Gastroesophageal sphincter (tissue), 4 donors: ENCODE results near the gene SIGLEC6. TPM values are rescaled to one million over a fixed set of nuclear protein-coding genes. Genes with fewer than 3 reads are reported as not detected.

Experiments
- ATAC-seq: fragments of 150-250 bp; one replicate; pipeline ENCODE4 v1.9.1; 2016; ENCODE audit warnings: mild to moderate bottlenecking, moderate library complexity
- H3K27ac ChIP-seq, 4 donors: fragments of 200-600 bp; sonication (generic) in 3 of 4; 1 replicate in 3 of 4; 2 replicates in 1 of 4; pipeline ENCODE4 v1.5.1; 2016 to 2019
- H3K27me3 ChIP-seq: fragments of 200-600 bp; sonication (generic); one replicate; pipeline ENCODE4 v1.5.1; 2019
- H3K36me3 ChIP-seq, 2 donors: fragments of 200-600 bp; sonication (generic); one replicate each; pipeline ENCODE4 v1.5.1; 2019; ENCODE audit warnings: control low read depth in 1 of 2
- H3K4me1 ChIP-seq, 3 donors: fragments of 200-600 bp; sonication (generic); 1 replicate in 2 of 3; 2 replicates in 1 of 3; pipeline ENCODE4 v1.5.1; 2016 to 2019; ENCODE audit warnings: control low read depth in 2 of 3
- H3K4me3 ChIP-seq, 2 donors: fragments of 200-600 bp; sonication (generic); one replicate each; pipeline ENCODE4 v1.5.1; 2019; ENCODE audit warnings: mild to moderate bottlenecking in 1 of 2, moderate library complexity in 1 of 2
- H3K9me3 ChIP-seq, 3 donors: fragments of 200-600 bp; sonication (generic); one replicate each; pipeline ENCODE4 v1.5.1; 2017 to 2019; ENCODE audit warnings: control low read depth in 2 of 3
- EP300 ChIP-seq: sonication (generic); formaldehyde crosslinking; IDR thresholded peaks from one replicate; pipeline ENCODE4 v1.6.1; 2017; ENCODE audit warnings: antibody characterized with exemption, mild to moderate bottlenecking
- POLR2A ChIP-seq, 2 donors: fragments of 450-650 bp; IDR thresholded peaks; one replicate each; pipeline ENCODE4 v1.6.1; 2017; ENCODE audit warnings: antibody characterized with exemption in 2 of 2, mild to moderate bottlenecking in 2 of 2, moderate library complexity in 1 of 2
- POLR2AphosphoS5 ChIP-seq: sonication (generic); formaldehyde crosslinking; IDR thresholded peaks from one replicate; pipeline ENCODE4 v1.6.1; 2017; ENCODE audit warnings: antibody characterized with exemption
- WGBS, 2 donors: methylation state at CpG; one replicate each; pipeline ENCODE4 v1.1.5; 2018; ENCODE audit warnings: low coverage in 1 of 2; 5-methylcytosine and 5-hydroxymethylcytosine counted together
- total RNA-seq, 4 donors: library from RNA; depleted of rRNA; stranded (reverse); fragments of >200 nt; gene quantifications; one replicate each; pipeline ENCODE4 v1.1.0, GENCODE V29; 2016
- TF ChIP-seq, protein P1 (sequence below), 4 experiments: fragments of 200-600 bp in 2 of 4; fragments of 450-650 bp in 2 of 4; sonication (generic) in 1 of 4; IDR thresholded peaks; one replicate each; pipeline ENCODE4 v1.5.1; 2017 to 2019; ENCODE audit warnings: antibody characterized with exemption in 4 of 4, mild to moderate bottlenecking in 2 of 4, moderate library complexity in 2 of 4

Gene SIGLEC6
- total RNA-seq, 4 donors from 2014 or later, result 0.59 to 3.9 (median 3.1) TPM

DNA sequence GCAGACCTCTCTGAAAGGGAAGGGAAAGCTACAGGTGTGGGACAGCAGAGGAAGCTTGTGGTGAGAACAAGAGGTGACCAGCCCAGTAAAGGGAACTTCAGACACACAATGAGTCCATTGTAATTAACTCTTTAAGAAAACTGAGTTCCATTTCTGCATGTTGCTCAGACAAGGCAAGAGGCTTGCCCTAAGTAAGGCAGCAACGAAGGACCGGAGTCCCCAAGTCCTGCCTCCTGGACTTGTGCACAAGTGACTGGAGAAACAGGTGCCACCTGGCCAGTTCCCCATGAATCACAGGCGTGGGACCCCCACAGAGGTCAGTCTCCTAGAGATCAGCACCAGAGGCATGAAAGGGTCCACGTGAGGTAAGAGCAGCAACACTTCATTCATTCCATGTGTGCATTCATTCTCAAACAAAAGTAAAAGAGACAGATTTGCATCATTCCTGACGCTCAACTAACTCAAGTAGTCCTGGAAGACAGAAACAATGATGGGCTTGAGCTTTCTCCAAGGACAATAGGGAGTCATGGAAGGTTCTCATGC, 14.7 kb upstream of the SIGLEC6 start:
- Histone ChIP-seq H3K27ac (no peak overlapping the region), H3K4me1 (no peaks in the 10 kb centered on the region), H3K9me3 (no peaks in the 10 kb centered on the region), H3K27me3 (peaks cover 92% of the 10 kb centered on the region), H3K4me3 (no peak overlapping the region), H3K36me3 (no peaks in the 10 kb centered on the region)
- no peak for ATAC-seq
- WGBS, 2 donors, result 50 to 55% methylated on average over 1 to 4 of the region's 5 CpGs
- TF ChIP-seq, protein P1, sequence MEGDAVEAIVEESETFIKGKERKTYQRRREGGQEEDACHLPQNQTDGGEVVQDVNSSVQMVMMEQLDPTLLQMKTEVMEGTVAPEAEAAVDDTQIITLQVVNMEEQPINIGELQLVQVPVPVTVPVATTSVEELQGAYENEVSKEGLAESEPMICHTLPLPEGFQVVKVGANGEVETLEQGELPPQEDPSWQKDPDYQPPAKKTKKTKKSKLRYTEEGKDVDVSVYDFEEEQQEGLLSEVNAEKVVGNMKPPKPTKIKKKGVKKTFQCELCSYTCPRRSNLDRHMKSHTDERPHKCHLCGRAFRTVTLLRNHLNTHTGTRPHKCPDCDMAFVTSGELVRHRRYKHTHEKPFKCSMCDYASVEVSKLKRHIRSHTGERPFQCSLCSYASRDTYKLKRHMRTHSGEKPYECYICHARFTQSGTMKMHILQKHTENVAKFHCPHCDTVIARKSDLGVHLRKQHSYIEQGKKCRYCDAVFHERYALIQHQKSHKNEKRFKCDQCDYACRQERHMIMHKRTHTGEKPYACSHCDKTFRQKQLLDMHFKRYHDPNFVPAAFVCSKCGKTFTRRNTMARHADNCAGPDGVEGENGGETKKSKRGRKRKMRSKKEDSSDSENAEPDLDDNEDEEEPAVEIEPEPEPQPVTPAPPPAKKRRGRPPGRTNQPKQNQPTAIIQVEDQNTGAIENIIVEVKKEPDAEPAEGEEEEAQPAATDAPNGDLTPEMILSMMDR (IDR thresholded peaks at IDR 0.05), result no peak
- TF ChIP-seq POLR2AphosphoS5 (no peak), POLR2A (IDR thresholded peaks at IDR 0.05) (no peak), EP300 (no peak)

- no peaks in the 10 kb centered on the region for H3K36me3 ChIP-seq
- no peaks in the 10 kb centered on the region for H3K4me1 ChIP-seq
- 74 to 77% methylated on average over 6 of the region's 6 CpGs for WGBS, 2 donors
- no peak overlapping the region for H3K4me3 ChIP-seq
- no peak overlapping the region for H3K27ac ChIP-seq
- ATAC-seq, result no peak
- H3K27me3 ChIP-seq, result peaks cover 83% of the 10 kb centered on the region
- H3K9me3 ChIP-seq, result no peaks in the 10 kb centered on the region
- TF ChIP-seq, protein P1 (IDR thresholded peaks at IDR 0.05), result no peak
- TF ChIP-seq POLR2A (IDR thresholded peaks at IDR 0.05) (no peak), EP300 (no peak), POLR2AphosphoS5 (no peak)
Observed at GRCh38 chr19:51544038-51544437, 12.6 kb upstream of the SIGLEC6 start.

GRCh38 chr19:51542699-51543098, 11.2 kb upstream of the SIGLEC6 start:
- no peak for TF ChIP-seq POLR2A (IDR thresholded peaks at IDR 0.05)
- TF ChIP-seq POLR2AphosphoS5, result no peak
- TF ChIP-seq, protein P1 (IDR thresholded peaks at IDR 0.05), result no peak
- ATAC-seq, result no peak

DNA sequence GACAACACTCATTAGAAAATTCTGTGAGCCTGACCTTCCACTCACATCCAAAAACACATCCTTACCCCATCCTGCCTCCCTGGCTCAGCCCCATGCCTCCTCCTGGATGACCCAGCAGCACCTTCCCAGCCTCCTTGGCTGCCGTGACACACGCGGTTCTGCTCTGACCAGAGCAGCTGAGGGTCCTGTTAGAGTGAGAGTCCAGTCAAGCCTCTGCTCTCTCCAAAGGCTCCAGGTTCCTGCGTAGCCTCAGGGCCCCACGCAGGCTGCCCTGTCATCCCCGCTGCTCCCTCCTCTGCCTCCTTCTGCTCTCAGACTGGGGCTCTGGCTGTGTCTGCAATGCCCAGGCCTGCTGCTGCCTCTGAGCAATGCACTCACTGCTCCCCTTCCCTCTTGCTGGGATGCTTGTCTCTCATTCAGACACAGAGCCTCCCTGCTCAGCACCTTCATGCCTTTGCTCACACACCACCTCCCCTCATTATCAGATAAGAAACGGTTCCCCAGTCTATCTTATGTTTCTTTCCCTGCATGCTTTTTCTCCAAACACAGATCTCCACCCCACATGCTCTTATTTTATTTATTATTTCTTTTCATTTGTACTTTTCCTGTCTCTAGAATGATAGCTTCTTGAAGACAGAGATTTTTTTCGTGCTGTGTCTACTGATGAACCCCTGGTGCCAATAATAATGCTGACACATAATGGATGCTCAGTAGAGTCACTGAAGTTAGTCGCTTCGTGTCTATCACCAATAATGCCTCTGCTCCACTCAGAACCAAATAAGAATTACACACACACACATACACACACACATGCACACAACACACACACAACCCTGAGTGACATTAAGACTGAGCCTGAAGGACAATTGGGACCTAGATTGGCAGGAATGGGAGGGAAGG, 10.2 kb upstream of the SIGLEC6 start:
- Histone ChIP-seq H3K27me3 (peaks cover 81% of the 10 kb centered on the region), H3K4me3 (no peak overlapping the region), H3K36me3 (no peaks in the 10 kb centered on the region), H3K27ac (no peak overlapping the region), H3K9me3 (no peaks in the 10 kb centered on the region), H3K4me1 (no peaks in the 10 kb centered on the region)
- TF ChIP-seq, protein P1 (IDR thresholded peaks at IDR 0.05), result no peak
- WGBS, 2 donors, result 60 to 75% methylated on average over 2 to 5 of the region's 10 CpGs
- ATAC-seq, result no peak

More at GRCh38 chr19:51542699-51543098, 11.2 kb upstream of the SIGLEC6 start:
- H3K36me3 ChIP-seq, result no peaks in the 10 kb centered on the region
- H3K9me3 ChIP-seq, result no peaks in the 10 kb centered on the region
- no peak overlapping the region for H3K27ac ChIP-seq
- 70% methylated on average over 5 of the region's 5 CpGs; no CpG with 5 or more reads in 1 of the 2 donors for WGBS, 2 donors
- no peaks in the 10 kb centered on the region for H3K4me1 ChIP-seq
- H3K27me3 ChIP-seq, result peaks cover 82% of the 10 kb centered on the region
- no peak overlapping the region for H3K4me3 ChIP-seq
